ENCODE data around the gene SLC51A. TPM values are rescaled to one million over a fixed set of nuclear protein-coding genes. Genes with fewer than 3 reads are reported as not detected.

SLC51A gene
- total RNA-seq, 1 donor from 2014 or later = not detected

DNA sequence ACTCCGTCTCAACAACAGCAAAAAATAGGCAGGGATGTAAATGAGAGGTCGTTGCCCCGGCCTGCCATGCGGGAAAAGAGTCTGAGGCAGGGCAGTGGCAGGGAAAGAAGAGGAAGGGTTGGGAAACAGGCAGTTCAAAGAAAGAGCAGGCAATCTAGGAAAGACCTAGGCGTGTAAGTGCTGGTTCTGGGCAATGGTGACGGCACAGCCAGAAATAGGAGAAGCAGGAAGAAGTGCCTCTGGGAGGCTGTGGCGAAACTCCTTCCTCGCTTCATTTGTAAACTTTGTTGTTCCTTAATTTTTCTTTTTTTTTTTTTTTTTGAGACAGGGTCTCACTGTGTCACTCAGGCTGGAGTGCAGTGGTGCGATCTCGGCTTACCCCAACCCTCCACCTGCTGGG lies 4.3 kb downstream of the SLC51A start:
- H3K9me3 Mint-ChIP-seq = no peaks in the 10 kb centered on the region
- H3K36me3 Mint-ChIP-seq = no peaks in the 10 kb centered on the region
- DNase-seq (ENCODE audit: low spot score in 2 of 2, unreplicated experiment in 2 of 2) = no peak
- TF ChIP-seq, protein P1, sequence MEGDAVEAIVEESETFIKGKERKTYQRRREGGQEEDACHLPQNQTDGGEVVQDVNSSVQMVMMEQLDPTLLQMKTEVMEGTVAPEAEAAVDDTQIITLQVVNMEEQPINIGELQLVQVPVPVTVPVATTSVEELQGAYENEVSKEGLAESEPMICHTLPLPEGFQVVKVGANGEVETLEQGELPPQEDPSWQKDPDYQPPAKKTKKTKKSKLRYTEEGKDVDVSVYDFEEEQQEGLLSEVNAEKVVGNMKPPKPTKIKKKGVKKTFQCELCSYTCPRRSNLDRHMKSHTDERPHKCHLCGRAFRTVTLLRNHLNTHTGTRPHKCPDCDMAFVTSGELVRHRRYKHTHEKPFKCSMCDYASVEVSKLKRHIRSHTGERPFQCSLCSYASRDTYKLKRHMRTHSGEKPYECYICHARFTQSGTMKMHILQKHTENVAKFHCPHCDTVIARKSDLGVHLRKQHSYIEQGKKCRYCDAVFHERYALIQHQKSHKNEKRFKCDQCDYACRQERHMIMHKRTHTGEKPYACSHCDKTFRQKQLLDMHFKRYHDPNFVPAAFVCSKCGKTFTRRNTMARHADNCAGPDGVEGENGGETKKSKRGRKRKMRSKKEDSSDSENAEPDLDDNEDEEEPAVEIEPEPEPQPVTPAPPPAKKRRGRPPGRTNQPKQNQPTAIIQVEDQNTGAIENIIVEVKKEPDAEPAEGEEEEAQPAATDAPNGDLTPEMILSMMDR (IDR thresholded peaks at IDR 0.05; ENCODE audit: unreplicated experiment) = no peak
- H3K27ac Mint-ChIP-seq = no peak overlapping the region
- no peak overlapping the region for H3K4me3 Mint-ChIP-seq
- peaks cover 11% of the 10 kb centered on the region for H3K27me3 Mint-ChIP-seq (ENCODE audit: low read depth)
- peaks cover 13% of the 10 kb centered on the region for H3K4me1 Mint-ChIP-seq

DNA sequence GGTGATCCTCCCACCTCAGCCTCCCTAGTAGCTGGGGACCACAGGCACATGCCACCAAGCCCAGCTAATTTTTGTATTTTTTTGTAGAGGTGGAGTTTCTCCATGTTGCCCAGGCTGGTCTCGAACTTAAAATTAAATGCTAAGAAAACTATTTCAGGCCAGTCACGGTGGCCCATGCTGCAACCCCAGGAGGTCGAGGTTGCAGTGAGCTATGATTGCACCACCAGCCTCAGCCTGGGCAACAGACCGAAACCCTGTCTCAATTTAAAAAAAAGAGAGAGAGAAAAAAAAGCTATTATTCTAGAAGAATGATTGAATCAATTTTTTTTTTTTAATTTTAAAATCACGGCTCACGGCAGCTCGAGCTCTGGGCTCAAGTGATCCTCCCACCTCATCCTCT lies 4.7 kb downstream of the SLC51A start:
- H3K4me3 Mint-ChIP-seq = no peak overlapping the region
- H3K4me1 Mint-ChIP-seq = peaks cover 9% of the 10 kb centered on the region
- no peak overlapping the region for H3K27ac Mint-ChIP-seq
- H3K27me3 Mint-ChIP-seq (ENCODE audit: low read depth) = peaks cover 11% of the 10 kb centered on the region
- TF ChIP-seq, protein P1 (IDR thresholded peaks at IDR 0.05; ENCODE audit: unreplicated experiment) = no peak
- no peak for DNase-seq (ENCODE audit: low spot score in 2 of 2, unreplicated experiment in 2 of 2)
- no peaks in the 10 kb centered on the region for H3K36me3 Mint-ChIP-seq
- no peaks in the 10 kb centered on the region for H3K9me3 Mint-ChIP-seq

DNA sequence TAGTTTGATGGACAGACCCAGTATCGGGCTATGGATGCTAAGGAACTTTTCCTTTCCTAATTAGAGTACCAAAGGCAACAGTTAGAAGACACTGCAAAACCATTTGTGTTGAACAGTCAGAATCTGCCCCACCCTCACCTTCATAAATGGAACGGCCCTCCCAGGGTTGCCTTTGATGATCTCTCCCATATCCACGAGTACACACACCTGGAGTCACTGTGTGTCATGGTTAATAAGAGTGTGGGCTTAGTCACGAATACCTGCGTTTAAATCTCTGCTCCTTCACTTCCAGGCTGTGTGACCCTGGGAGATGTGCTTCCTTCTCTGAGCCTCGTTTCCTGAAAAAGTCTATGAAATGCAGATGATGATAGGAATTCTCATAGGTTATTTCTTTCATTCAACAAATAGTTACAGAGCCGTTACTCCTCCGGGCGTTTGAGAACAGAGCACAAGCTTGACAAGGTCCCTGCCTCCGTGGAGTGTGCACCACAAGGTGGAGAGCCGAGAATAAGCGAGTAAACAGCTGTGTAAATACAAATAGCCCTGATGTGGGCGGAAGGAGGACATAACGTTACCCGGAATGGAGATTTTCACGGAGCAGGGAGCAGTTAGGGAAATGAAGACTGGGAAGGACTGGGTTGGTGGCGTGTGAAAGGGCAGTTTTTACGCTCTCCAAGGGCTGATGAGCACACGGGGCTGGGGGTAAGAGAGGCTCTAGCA lies 6.7 kb downstream of the SLC51A start:
- no peak overlapping the region for H3K4me3 Mint-ChIP-seq
- H3K36me3 Mint-ChIP-seq = no peaks in the 10 kb centered on the region
- H3K9me3 Mint-ChIP-seq = no peaks in the 10 kb centered on the region
- H3K4me1 Mint-ChIP-seq = peaks cover 13% of the 10 kb centered on the region
- H3K27ac Mint-ChIP-seq = no peak overlapping the region
- TF ChIP-seq, protein P1 (IDR thresholded peaks at IDR 0.05; ENCODE audit: unreplicated experiment) = no peak
- peaks cover 6% of the 10 kb centered on the region for H3K27me3 Mint-ChIP-seq (ENCODE audit: low read depth)
- DNase-seq (ENCODE audit: low spot score in 2 of 2, unreplicated experiment in 2 of 2) = no peak

DNA sequence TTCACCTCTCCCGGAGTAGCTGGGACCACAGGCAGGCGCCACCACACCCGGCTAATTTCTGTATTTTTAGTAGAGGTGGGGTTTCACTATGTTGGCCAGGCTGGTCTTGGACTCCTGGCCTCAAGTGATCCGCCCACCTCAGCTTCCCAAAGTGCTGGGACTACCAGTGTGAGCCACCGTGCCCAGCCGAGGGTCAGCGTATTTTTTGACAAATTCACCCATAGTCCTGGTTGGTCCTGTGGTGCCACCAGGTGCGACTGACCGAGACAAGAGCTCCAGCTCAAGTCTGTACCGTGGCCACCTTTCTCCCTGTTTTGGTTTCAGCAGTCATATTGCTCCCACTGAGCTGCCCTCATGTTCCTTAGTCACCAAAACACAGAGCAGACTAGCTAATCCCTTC lies 8.8 kb downstream of the SLC51A start:
- no peaks in the 10 kb centered on the region for H3K36me3 Mint-ChIP-seq
- H3K9me3 Mint-ChIP-seq = no peaks in the 10 kb centered on the region
- H3K27me3 Mint-ChIP-seq (ENCODE audit: low read depth) = no peaks in the 10 kb centered on the region
- H3K27ac Mint-ChIP-seq = no peak overlapping the region
- DNase-seq (ENCODE audit: low spot score in 2 of 2, unreplicated experiment in 2 of 2) = no peak
- peaks cover 9% of the 10 kb centered on the region for H3K4me1 Mint-ChIP-seq
- TF ChIP-seq, protein P1 (IDR thresholded peaks at IDR 0.05; ENCODE audit: unreplicated experiment) = no peak
- no peak overlapping the region for H3K4me3 Mint-ChIP-seq

DNA sequence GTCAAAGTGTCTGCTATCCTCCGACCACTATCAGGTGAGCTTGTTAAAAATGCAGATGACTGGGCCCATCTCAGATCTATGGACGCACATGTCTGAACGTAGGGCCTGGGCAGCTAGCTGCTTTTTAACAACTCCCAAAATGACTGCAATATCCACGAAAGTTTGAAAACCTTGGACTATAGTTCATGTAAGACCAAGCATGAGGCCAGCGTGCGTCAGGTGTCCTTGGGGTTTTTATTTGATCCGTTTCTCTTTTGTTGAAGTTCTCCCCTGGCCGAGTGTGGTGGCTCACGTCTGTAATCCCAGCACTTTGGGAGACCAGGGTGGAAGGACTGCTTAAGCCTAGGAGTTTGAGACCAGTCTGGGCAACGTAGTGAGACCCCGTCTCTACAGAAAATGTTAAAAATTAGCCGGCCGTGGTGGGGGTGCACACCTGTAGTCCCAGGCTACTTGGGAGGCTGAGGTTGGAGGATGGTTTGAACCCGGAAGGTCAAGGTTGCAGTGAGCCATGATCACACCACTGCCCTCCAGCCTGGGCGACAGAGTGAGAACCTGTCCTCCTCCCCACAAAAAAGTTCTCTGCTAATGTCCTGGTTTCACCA lies 9.5 kb downstream of the SLC51A start:
- DNase-seq (ENCODE audit: low spot score in 2 of 2, unreplicated experiment in 2 of 2) = no peak
- Mint-ChIP-seq H3K27me3 (ENCODE audit: low read depth) (no peaks in the 10 kb centered on the region), H3K27ac (no peak overlapping the region), H3K4me1 (peaks cover 9% of the 10 kb centered on the region), H3K9me3 (no peaks in the 10 kb centered on the region), H3K4me3 (no peak overlapping the region), H3K36me3 (no peaks in the 10 kb centered on the region)
- TF ChIP-seq, protein P1 (IDR thresholded peaks at IDR 0.05; ENCODE audit: unreplicated experiment) = no peak
